Measurements from ENCODE around the gene OR2J2. TPM values are rescaled to one million over a fixed set of nuclear protein-coding genes. Genes with fewer than 3 reads are reported as not detected.
"Not testable (repeated sequence)": the region's sequence is repeated elsewhere in the genome, so short reads cannot be mapped to it uniquely, and the experiment has no call there.

OR2J2 gene
- total RNA-seq, 1 experiment from 2014 or later: not detected

- intact Hi-C loops (cut with micrococcal nuclease): no loop called here
- POLR2A ChIA-PET: no interaction called here
- no peak for TF ChIP-seq CTCF (IDR thresholded peaks at IDR 0.05; ENCODE audit: unreplicated experiment)
- H3K27me3 Mint-ChIP-seq (ENCODE audit: insufficient read depth, unreplicated experiment): peaks cover 75% of the 10 kb centered on the region
- H3K36me3 Mint-ChIP-seq (ENCODE audit: insufficient read depth, unreplicated experiment): no peaks in the 10 kb centered on the region
- no peak overlapping the region for H3K27ac Mint-ChIP-seq (ENCODE audit: low read depth, unreplicated experiment)
- BruUV-seq (replicated peaks): no TSS peak
- DNase-seq (ENCODE audit: unreplicated experiment): no peak
- CTCF ChIA-PET: no interaction called here
- H3K4me1 Mint-ChIP-seq (ENCODE audit: insufficient read depth, unreplicated experiment): no peaks in the 10 kb centered on the region
- no peak overlapping the region for H3K4me3 Mint-ChIP-seq (ENCODE audit: unreplicated experiment)
- no peaks in the 10 kb centered on the region for H3K9me3 Mint-ChIP-seq (ENCODE audit: unreplicated experiment)
These were observed 23.6 kb upstream of the OR2J2 start for GRCh38 chr6:29147074-29147473.

- H3K4me1 Mint-ChIP-seq (ENCODE audit: insufficient read depth, unreplicated experiment); H3K36me3 Mint-ChIP-seq (ENCODE audit: insufficient read depth, unreplicated experiment); CTCF ChIA-PET; H3K4me3 Mint-ChIP-seq (ENCODE audit: unreplicated experiment); BruUV-seq (replicated peaks); DNase-seq (ENCODE audit: unreplicated experiment); H3K9me3 Mint-ChIP-seq (ENCODE audit: unreplicated experiment); POLR2A ChIA-PET; intact Hi-C loops (cut with micrococcal nuclease); H3K27ac Mint-ChIP-seq (ENCODE audit: low read depth, unreplicated experiment): not testable (repeated sequence)
- peaks cover 74% of the 10 kb centered on the region for H3K27me3 Mint-ChIP-seq (ENCODE audit: insufficient read depth, unreplicated experiment)
These were observed 21.3 kb upstream of the OR2J2 start for GRCh38 chr6:29149444-29149843.

- Mint-ChIP-seq H3K4me1 (ENCODE audit: insufficient read depth, unreplicated experiment) (no peaks in the 10 kb centered on the region), H3K36me3 (ENCODE audit: insufficient read depth, unreplicated experiment) (no peaks in the 10 kb centered on the region), H3K9me3 (ENCODE audit: unreplicated experiment) (no peaks in the 10 kb centered on the region), H3K27ac (ENCODE audit: low read depth, unreplicated experiment) (no peak overlapping the region), H3K4me3 (ENCODE audit: unreplicated experiment) (no peak overlapping the region), H3K27me3 (ENCODE audit: insufficient read depth, unreplicated experiment) (peaks cover 66% of the 10 kb centered on the region)
- POLR2A ChIA-PET: interaction anchor here (0.6 kb wide), 1 partner anchor 90 kb away, joined by 3 read pairs; no protein-coding TSS in a partner anchor
- DNase-seq (ENCODE audit: unreplicated experiment): no peak
- intact Hi-C loops (cut with micrococcal nuclease): no loop called here
- TF ChIP-seq CTCF (IDR thresholded peaks at IDR 0.05; ENCODE audit: unreplicated experiment): no peak
- CTCF ChIA-PET: no interaction called here
- BruUV-seq (replicated peaks): no TSS peak
These were observed 17.6 kb upstream of the OR2J2 start for GRCh38 chr6:29153083-29153482.

- POLR2A ChIA-PET; H3K4me3 Mint-ChIP-seq (ENCODE audit: unreplicated experiment); H3K36me3 Mint-ChIP-seq (ENCODE audit: insufficient read depth, unreplicated experiment); H3K27ac Mint-ChIP-seq (ENCODE audit: low read depth, unreplicated experiment); H3K9me3 Mint-ChIP-seq (ENCODE audit: unreplicated experiment); BruUV-seq (replicated peaks); DNase-seq (ENCODE audit: unreplicated experiment); CTCF ChIA-PET; intact Hi-C loops (cut with micrococcal nuclease); H3K4me1 Mint-ChIP-seq (ENCODE audit: insufficient read depth, unreplicated experiment): not testable (repeated sequence)
- H3K27me3 Mint-ChIP-seq (ENCODE audit: insufficient read depth, unreplicated experiment): peaks cover 62% of the 10 kb centered on the region
These were observed 15.5 kb upstream of the OR2J2 start for GRCh38 chr6:29155182-29155581.

- H3K4me1 Mint-ChIP-seq (ENCODE audit: insufficient read depth, unreplicated experiment); POLR2A ChIA-PET; intact Hi-C loops (cut with micrococcal nuclease); H3K36me3 Mint-ChIP-seq (ENCODE audit: insufficient read depth, unreplicated experiment); CTCF ChIA-PET; H3K4me3 Mint-ChIP-seq (ENCODE audit: unreplicated experiment); DNase-seq (ENCODE audit: unreplicated experiment); H3K27ac Mint-ChIP-seq (ENCODE audit: low read depth, unreplicated experiment); H3K9me3 Mint-ChIP-seq (ENCODE audit: unreplicated experiment); BruUV-seq (replicated peaks): not testable (repeated sequence)
- peaks cover 46% of the 10 kb centered on the region for H3K27me3 Mint-ChIP-seq (ENCODE audit: insufficient read depth, unreplicated experiment)
These were observed 10.8 kb upstream of the OR2J2 start for GRCh38 chr6:29159922-29160321.

GRCh38 chr6:29165571-29165970 lies 5.1 kb upstream of the OR2J2 start:
- CTCF ChIA-PET; H3K4me1 Mint-ChIP-seq (ENCODE audit: insufficient read depth, unreplicated experiment); intact Hi-C loops (cut with micrococcal nuclease); DNase-seq (ENCODE audit: unreplicated experiment); H3K4me3 Mint-ChIP-seq (ENCODE audit: unreplicated experiment); H3K9me3 Mint-ChIP-seq (ENCODE audit: unreplicated experiment); BruUV-seq (replicated peaks); H3K36me3 Mint-ChIP-seq (ENCODE audit: insufficient read depth, unreplicated experiment); H3K27ac Mint-ChIP-seq (ENCODE audit: low read depth, unreplicated experiment); POLR2A ChIA-PET: not testable (repeated sequence)
- H3K27me3 Mint-ChIP-seq (ENCODE audit: insufficient read depth, unreplicated experiment): peaks cover 44% of the 10 kb centered on the region
